ENCODE measurements around the gene BTBD6.

BTBD6 gene

GRCh38 chr14:105267820-105268548 is 19.7 kb downstream of the BTBD6 start:
- no peak for TF ChIP-seq SNAI2 (CRISPR knock-in tag; IDR thresholded peaks at IDR 0.05)
- TF ChIP-seq ZNF70 (CRISPR knock-in tag; IDR thresholded peaks at IDR 0.05), result no peak
- TF ChIP-seq ESRRG (CRISPR knock-in tag; IDR thresholded peaks at IDR 0.05), result no peak
- no peak for TF ChIP-seq ZFP30 (CRISPR knock-in tag; IDR thresholded peaks at IDR 0.05)
- TF ChIP-seq TCF4 (CRISPR knock-in tag; IDR thresholded peaks at IDR 0.05; ENCODE audit: borderline replicate concordance), result no peak
- no peak for TF ChIP-seq BACH2 (CRISPR knock-in tag; IDR thresholded peaks at IDR 0.05; ENCODE audit: borderline replicate concordance)
- no peak for TF ChIP-seq GLIS3 (CRISPR knock-in tag; IDR thresholded peaks at IDR 0.05)
- TF ChIP-seq, protein P1, sequence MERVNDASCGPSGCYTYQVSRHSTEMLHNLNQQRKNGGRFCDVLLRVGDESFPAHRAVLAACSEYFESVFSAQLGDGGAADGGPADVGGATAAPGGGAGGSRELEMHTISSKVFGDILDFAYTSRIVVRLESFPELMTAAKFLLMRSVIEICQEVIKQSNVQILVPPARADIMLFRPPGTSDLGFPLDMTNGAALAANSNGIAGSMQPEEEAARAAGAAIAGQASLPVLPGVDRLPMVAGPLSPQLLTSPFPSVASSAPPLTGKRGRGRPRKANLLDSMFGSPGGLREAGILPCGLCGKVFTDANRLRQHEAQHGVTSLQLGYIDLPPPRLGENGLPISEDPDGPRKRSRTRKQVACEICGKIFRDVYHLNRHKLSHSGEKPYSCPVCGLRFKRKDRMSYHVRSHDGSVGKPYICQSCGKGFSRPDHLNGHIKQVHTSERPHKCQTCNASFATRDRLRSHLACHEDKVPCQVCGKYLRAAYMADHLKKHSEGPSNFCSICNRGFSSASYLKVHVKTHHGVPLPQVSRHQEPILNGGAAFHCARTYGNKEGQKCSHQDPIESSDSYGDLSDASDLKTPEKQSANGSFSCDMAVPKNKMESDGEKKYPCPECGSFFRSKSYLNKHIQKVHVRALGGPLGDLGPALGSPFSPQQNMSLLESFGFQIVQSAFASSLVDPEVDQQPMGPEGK (CRISPR knock-in tag; IDR thresholded peaks at IDR 0.05; ENCODE audit: borderline replicate concordance), result no peak
- ATAC-seq, result no peak

DNA sequence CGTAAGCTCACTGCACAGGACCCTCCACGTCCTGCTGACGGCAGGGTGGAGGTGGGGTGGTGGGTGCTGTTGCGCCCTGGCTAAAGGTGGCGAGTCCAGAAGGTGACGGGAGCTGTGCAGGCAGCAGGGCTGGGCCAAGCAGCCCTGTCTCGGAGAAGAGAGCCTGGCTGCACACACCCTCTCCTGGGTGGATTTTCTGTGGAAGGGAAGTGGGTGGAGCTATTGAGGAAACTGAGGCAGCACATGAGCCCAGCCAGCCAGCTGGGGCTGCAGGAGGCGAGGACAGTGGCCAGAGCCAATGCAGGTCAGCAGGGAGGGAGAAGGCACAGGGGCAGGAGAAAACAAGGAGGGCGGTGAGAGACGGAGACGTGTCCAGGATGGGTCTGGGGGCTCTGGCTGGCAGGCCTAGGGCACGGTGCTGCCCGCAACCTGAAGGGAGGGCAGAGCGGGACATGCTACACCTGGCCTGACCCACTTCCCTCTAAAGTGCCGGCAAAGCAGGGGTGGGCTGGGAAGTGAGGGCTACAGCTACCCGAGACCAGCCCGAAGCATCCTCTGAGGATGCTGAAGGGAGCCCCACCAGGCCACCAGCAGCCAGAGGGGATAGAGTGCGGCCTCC is 20.5 kb downstream of the BTBD6 start:
- ATAC-seq, result no peak; the same call in 2 of the 3 replicates
- TF ChIP-seq RARB (CRISPR knock-in tag; IDR thresholded peaks at IDR 0.05) (no peak), CSDC2 (CRISPR knock-in tag; IDR thresholded peaks at IDR 0.05) (no peak), TOX (CRISPR knock-in tag; IDR thresholded peaks at IDR 0.05; ENCODE audit: borderline replicate concordance) (no peak), ESRRG (CRISPR knock-in tag; IDR thresholded peaks at IDR 0.05) (no peak), TCF4 (CRISPR knock-in tag; IDR thresholded peaks at IDR 0.05; ENCODE audit: borderline replicate concordance) (no peak), CSRNP3 (CRISPR knock-in tag; IDR thresholded peaks at IDR 0.05) (no peak), POU6F1 (CRISPR knock-in tag; IDR thresholded peaks at IDR 0.05; ENCODE audit: borderline replicate concordance, low read depth) (no peak), ARNTL (CRISPR knock-in tag; IDR thresholded peaks at IDR 0.05; ENCODE audit: borderline replicate concordance, low read depth) (no peak), ZNF8 (CRISPR knock-in tag; IDR thresholded peaks at IDR 0.05) (no peak), ZFP30 (CRISPR knock-in tag; IDR thresholded peaks at IDR 0.05) (no peak), OSR1 (CRISPR knock-in tag; IDR thresholded peaks at IDR 0.05) (no peak), ZFP3 (CRISPR knock-in tag; IDR thresholded peaks at IDR 0.05) (no peak), PPARA (CRISPR knock-in tag; IDR thresholded peaks at IDR 0.05; ENCODE audit: borderline replicate concordance) (no peak), ZNF565 (CRISPR knock-in tag; conservative IDR thresholded peaks at IDR 0.05; ENCODE audit: low read depth) (no peak)
- TF ChIP-seq, protein P1 (CRISPR knock-in tag; IDR thresholded peaks at IDR 0.05; ENCODE audit: borderline replicate concordance), result no peak

GRCh38 chr14:105269405-105269804 is 21.1 kb downstream of the BTBD6 start:
- no peak for ATAC-seq
- TF ChIP-seq, protein P2, sequence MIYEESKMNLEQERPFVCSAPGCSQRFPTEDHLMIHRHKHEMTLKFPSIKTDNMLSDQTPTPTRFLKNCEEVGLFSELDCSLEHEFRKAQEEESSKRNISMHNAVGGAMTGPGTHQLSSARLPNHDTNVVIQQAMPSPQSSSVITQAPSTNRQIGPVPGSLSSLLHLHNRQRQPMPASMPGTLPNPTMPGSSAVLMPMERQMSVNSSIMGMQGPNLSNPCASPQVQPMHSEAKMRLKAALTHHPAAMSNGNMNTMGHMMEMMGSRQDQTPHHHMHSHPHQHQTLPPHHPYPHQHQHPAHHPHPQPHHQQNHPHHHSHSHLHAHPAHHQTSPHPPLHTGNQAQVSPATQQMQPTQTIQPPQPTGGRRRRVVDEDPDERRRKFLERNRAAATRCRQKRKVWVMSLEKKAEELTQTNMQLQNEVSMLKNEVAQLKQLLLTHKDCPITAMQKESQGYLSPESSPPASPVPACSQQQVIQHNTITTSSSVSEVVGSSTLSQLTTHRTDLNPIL (CRISPR knock-in tag; IDR thresholded peaks at IDR 0.05; ENCODE audit: low read depth), result no peak
- no peak for TF ChIP-seq TOX (CRISPR knock-in tag; IDR thresholded peaks at IDR 0.05; ENCODE audit: borderline replicate concordance)
- no peak for TF ChIP-seq ZNF8 (CRISPR knock-in tag; IDR thresholded peaks at IDR 0.05)
- no peak for TF ChIP-seq ISL1 (CRISPR knock-in tag; IDR thresholded peaks at IDR 0.05)
